Sigmoid colon (tissue), 7 donors: ENCODE measurements around the gene DDX39B. TPM values are rescaled to one million over a fixed set of nuclear protein-coding genes. Genes with fewer than 3 reads are reported as not detected.
"Not testable (repeated sequence)": the region's sequence is repeated elsewhere in the genome, so short reads cannot be mapped to it uniquely, and the experiment has no call there.

Source experiments
- DNase-seq: peaks from one replicate; pipeline ENCODE4 v3.0.0-alpha.2; 2019
- H3K27ac ChIP-seq, 4 donors: fragments of 200-600 bp; sonication (generic); one replicate each; pipeline ENCODE4 v1.5.1; 2016 to 2019; ENCODE audit warnings: mild to moderate bottlenecking in 1 of 4
- H3K27me3 ChIP-seq, 3 donors: fragments of 200-600 bp; sonication (generic); one replicate each; pipeline ENCODE4 v1.5.1; 2019; ENCODE audit warnings: mild to moderate bottlenecking in 1 of 3
- H3K36me3 ChIP-seq, 4 donors: fragments of 200-600 bp; sonication (generic); one replicate each; pipeline ENCODE4 v1.5.1; 2016 to 2019
- H3K4me1 ChIP-seq, 4 donors: fragments of 200-600 bp; sonication (generic); one replicate each; pipeline ENCODE4 v1.5.1; 2017 to 2019
- H3K4me3 ChIP-seq, 4 donors: fragments of 200-600 bp; sonication (generic); one replicate each; pipeline ENCODE4 v1.5.1; 2017 to 2019; ENCODE audit warnings: mild to moderate bottlenecking in 2 of 4, moderate library complexity in 1 of 4
- H3K9me3 ChIP-seq, 4 donors: fragments of 200-600 bp in 3 of 4; sonication (generic) in 3 of 4; one replicate each; pipeline versions ENCODE4 v1.5.1 to v1.6.1; 2013 to 2019
- EP300 ChIP-seq, 4 donors: sonication (generic); formaldehyde crosslinking; IDR thresholded peaks; one replicate each; pipeline ENCODE4 v1.6.1; 2017; ENCODE audit warnings: antibody characterized with exemption in 4 of 4
- POLR2A ChIP-seq, 2 donors: fragments of 450-650 bp; IDR thresholded peaks; one replicate each; pipeline ENCODE4 v1.6.1; 2016; ENCODE audit warnings: antibody characterized with exemption in 2 of 2, mild to moderate bottlenecking in 2 of 2, moderate library complexity in 2 of 2
- POLR2AphosphoS5 ChIP-seq, 4 donors: sonication (generic); formaldehyde crosslinking; IDR thresholded peaks; one replicate each; pipeline ENCODE4 v1.6.1; 2017; ENCODE audit warnings: antibody characterized with exemption in 4 of 4
- WGBS, 2 donors: extraction: QIAGEN DNeasy Blood & Tissue Kit; methylation state at CpG; one replicate each; pipeline ENCODE4 v1.1.7; 2013; 5-methylcytosine and 5-hydroxymethylcytosine counted together
- intact Hi-C: fragments of 100-400 bp; cut with DNase I; formaldehyde crosslinking; loops from one replicate; pipeline ENCODE4 v1.15.1; 2023
- polyA plus RNA-seq, 3 donors: library from polyadenylated mRNA; stranded (reverse); fragments of 200-250 nt; gene quantifications; one replicate each; pipeline ENCODE4 v1.2.3, GENCODE V29; 2013
- total RNA-seq, 4 donors: library from RNA; depleted of rRNA; stranded (reverse); fragments of >200 nt; gene quantifications; one replicate each; pipeline ENCODE4 v1.1.0, GENCODE V29; 2016
- TF ChIP-seq, protein P1 (sequence below), 4 experiments: fragments of 450-650 bp in 3 of 4; fragments of 200-600 bp in 1 of 4; IDR thresholded peaks; one replicate each; pipeline ENCODE4 v1.5.1; 2016 to 2019; ENCODE audit warnings: antibody characterized with exemption in 4 of 4, mild to moderate bottlenecking in 3 of 4, moderate library complexity in 2 of 4
- donor health status: healthy with polysubstance abuse.
- donor health status: Bipolar disorder and iron deficiency.
- donor health status: healthy.

Gene DDX39B
- total and polyA plus RNA-seq, 7 donors: 130 to 301 (median 226) TPM

DNA sequence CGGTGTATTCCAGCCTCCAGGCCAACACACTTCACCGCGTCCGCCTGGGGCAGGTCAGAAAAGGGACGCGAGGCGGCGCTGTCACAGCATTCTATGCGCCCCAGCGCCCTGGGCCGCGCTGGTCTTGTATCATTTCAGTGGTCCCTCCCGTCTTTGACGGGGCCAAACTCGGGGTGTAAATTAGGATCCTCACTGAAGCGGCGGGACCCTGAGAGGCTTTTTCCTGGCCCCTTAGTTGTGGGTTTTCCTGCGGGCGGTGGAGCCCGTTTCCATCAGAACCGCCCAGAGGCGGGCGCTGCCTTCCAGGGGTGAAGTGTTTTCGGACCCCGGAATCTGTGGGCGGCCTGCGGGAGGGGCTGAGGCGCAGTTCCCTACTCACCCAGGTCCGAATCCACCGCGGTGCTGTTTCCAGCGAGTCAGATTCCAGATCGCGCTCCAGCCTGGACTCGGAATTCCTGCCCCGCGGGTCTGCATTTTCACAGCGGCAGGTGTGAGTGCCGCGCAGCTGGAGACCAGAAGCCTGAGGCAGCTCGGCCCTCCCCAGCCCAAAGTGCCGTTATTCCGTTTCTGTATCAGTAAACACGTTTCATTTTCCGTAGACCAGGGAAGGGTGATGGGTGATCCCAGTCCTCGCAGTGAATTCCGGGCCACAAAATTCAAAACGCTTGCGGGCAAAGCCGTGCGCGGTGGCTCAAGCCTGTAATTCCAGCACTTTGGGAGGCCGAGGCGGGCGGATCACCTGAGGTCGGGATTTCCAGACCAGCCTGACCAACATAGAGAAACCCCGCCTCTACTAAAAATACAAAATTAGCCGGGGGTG is 47.7 kb downstream of the DDX39B start:
- H3K4me1 ChIP-seq: peaks cover 0 to 33% (median 25%) of the 10 kb centered on the region in 4 donors
- WGBS, 2 donors: 0 to 1% methylated on average over 58 of the region's 58 CpGs
- H3K4me3 ChIP-seq: peak overlapping the region; percentile 27 to 52 (median 44)
- DNase-seq: peak; percentile 84
- no peak for TF ChIP-seq EP300 (IDR thresholded peaks at IDR 0.05)
- TF ChIP-seq, protein P1, sequence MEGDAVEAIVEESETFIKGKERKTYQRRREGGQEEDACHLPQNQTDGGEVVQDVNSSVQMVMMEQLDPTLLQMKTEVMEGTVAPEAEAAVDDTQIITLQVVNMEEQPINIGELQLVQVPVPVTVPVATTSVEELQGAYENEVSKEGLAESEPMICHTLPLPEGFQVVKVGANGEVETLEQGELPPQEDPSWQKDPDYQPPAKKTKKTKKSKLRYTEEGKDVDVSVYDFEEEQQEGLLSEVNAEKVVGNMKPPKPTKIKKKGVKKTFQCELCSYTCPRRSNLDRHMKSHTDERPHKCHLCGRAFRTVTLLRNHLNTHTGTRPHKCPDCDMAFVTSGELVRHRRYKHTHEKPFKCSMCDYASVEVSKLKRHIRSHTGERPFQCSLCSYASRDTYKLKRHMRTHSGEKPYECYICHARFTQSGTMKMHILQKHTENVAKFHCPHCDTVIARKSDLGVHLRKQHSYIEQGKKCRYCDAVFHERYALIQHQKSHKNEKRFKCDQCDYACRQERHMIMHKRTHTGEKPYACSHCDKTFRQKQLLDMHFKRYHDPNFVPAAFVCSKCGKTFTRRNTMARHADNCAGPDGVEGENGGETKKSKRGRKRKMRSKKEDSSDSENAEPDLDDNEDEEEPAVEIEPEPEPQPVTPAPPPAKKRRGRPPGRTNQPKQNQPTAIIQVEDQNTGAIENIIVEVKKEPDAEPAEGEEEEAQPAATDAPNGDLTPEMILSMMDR (IDR thresholded peaks at IDR 0.05): peak; percentile 61 to 76 (median 65)
- TF ChIP-seq POLR2A (IDR thresholded peaks at IDR 0.05): no peak
- TF ChIP-seq POLR2AphosphoS5 (IDR thresholded peaks at IDR 0.05): peak in 3 of 4 donors; percentile 6 to 46 (median 26)
- H3K27me3 ChIP-seq: peaks cover 16 to 67% (median 37%) of the 10 kb centered on the region in 3 donors
- H3K36me3 ChIP-seq: no peaks in the 10 kb centered on the region
- peak overlapping the region; percentile 37 to 76 (median 62) for H3K27ac ChIP-seq
- intact Hi-C loops: loop anchor here (2.0 kb wide), 2 partner anchors 47 to 105 kb away; no protein-coding TSS in a partner anchor
- H3K9me3 ChIP-seq: no peaks in the 10 kb centered on the region

DNA sequence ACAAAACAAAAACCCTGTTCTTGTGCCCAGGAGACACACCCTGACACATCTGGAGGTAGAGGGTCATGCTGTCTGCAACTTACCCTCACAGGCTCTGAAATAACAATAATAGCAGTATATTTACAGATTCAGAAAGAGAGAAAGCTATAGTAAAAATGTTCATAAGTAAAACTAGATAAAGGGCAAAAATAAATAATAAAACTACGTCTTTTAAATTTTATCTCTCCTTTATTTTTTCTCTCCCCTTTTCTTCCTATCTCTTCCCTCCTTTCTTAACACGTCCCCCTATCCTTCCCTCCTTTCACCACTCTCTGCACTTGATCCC is 48.3 kb downstream of the DDX39B start:
- Histone ChIP-seq H3K4me3 (peak overlapping the region in 2 of 4 donors; percentile 45 to 52), H3K27me3 (peaks cover 13 to 62% (median 31%) of the 10 kb centered on the region in 3 donors), H3K4me1 (peaks cover 0 to 27% (median 22%) of the 10 kb centered on the region in 4 donors)
- not testable (repeated sequence) for H3K27ac ChIP-seq, DNase-seq, H3K9me3 ChIP-seq, H3K36me3 ChIP-seq
- 2 to 4% methylated on average over 2 of the region's 2 CpGs for WGBS, 2 donors
- intact Hi-C loops: loop anchor here (2.0 kb wide), 1 partner anchor 105 kb away; no protein-coding TSS in a partner anchor

DNA sequence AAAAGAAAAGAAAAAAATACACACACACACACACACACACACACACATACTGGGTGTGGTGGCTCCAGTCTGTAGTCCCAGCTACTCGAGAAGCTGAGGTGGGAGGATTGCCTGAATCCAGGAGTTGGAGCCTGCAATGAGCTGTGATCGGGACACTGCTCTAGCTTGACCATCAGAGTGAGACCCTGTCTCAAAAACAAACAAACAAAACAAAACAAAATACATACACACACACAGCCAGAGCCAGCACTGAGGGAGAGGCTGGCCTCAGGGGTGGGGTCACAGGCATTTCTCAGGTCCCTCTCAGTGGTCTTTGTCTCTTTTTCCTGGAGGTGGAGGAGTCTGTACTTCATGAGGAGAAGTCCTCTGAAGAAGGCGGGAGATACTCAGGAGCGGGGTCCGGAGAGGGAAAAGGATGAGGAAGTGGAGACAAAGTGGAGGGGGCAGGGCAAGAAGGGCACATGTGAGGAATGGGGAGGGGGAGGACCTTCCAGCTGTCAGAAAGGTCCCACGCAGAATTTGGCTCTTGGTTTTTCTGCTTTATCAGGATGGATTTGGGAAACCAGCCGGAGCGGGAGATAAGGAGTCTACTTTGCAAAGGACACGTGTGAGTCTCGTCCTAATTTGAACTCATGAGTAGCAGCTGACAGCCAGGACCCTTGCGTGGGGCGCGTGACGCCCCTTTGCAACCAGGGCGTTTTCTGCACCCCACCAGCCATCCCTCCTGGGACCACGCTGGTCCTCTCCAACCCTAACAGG is 51.5 kb downstream of the DDX39B start:
- DNase-seq: no peak
- Histone ChIP-seq H3K9me3 (no peaks in the 10 kb centered on the region), H3K36me3 (no peaks in the 10 kb centered on the region), H3K27me3 (peaks cover 3 to 42% (median 25%) of the 10 kb centered on the region in 3 donors), H3K4me3 (no peak overlapping the region), H3K27ac (no peak overlapping the region), H3K4me1 (peaks cover 0 to 13% (median 10%) of the 10 kb centered on the region in 4 donors)
- TF ChIP-seq POLR2AphosphoS5 (IDR thresholded peaks at IDR 0.05) (no peak), EP300 (IDR thresholded peaks at IDR 0.05) (no peak), POLR2A (IDR thresholded peaks at IDR 0.05) (no peak)
- TF ChIP-seq, protein P1 (IDR thresholded peaks at IDR 0.05): no peak
- intact Hi-C loops: no loop called here
- whole genome bisulfite sequencing, 2 donors: 77 to 79% methylated on average over 16 of the region's 16 CpGs

DNA sequence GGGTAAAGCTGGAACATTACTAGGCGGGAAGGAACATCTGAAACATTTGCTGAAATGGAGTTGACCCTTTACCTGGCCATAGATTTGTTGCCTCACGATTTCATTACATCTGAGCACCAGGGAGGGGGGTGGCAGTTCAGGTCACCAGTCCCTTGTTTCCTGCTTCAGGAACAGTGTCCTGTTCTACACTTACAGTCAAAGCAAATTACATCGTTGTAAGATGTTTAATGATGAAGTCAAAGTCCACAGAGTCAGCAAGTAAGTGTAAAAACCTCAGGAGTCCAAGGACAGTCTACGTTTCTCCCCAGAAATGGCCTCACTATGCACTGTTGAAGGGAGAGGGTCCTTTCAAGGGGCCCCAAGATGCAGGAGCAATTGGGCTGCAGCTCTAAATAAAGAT is 52.7 kb downstream of the DDX39B start:
- 20 to 79% methylated on average over 4 of the region's 4 CpGs for WGBS, 2 donors
- no peak for DNase-seq
- TF ChIP-seq EP300 (IDR thresholded peaks at IDR 0.05) (no peak), POLR2A (IDR thresholded peaks at IDR 0.05) (no peak), POLR2AphosphoS5 (IDR thresholded peaks at IDR 0.05) (no peak)
- TF ChIP-seq, protein P1 (IDR thresholded peaks at IDR 0.05): no peak
- Histone ChIP-seq H3K9me3 (no peaks in the 10 kb centered on the region), H3K36me3 (no peaks in the 10 kb centered on the region), H3K27me3 (peaks cover 3 to 30% (median 16%) of the 10 kb centered on the region in 3 donors), H3K4me1 (peaks cover 0 to 5% (median 3%) of the 10 kb centered on the region in 4 donors), H3K4me3 (no peak overlapping the region), H3K27ac (no peak overlapping the region)
- intact Hi-C loops: no loop called here

DNA sequence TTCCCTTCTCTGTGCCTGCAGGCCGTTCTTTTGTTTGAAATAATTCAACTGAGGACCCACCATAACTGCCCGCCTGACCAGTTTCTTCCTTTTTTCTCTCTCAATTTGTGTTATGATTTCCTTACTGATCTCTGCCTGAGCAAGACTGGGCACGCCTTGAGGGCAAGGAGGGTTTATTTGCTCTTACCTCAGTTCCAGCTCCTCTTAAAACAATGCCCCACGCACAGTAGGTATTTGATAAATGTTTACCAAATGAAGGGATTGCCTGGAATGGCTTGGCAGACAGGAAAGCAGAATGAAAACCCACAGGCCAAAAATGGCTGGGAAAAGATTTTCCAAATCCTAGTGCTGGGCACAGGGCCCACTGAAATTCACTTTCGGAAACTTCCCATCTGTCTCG is 54.1 kb downstream of the DDX39B start:
- H3K36me3 ChIP-seq, DNase-seq, H3K4me3 ChIP-seq, intact Hi-C loops, H3K4me1 ChIP-seq, H3K27ac ChIP-seq, H3K9me3 ChIP-seq: not testable (repeated sequence)
- H3K27me3 ChIP-seq: peaks cover 0 to 17% (median 2%) of the 10 kb centered on the region in 3 donors
- WGBS, 2 donors: 79 to 82% methylated on average over 6 of the region's 6 CpGs

DNA sequence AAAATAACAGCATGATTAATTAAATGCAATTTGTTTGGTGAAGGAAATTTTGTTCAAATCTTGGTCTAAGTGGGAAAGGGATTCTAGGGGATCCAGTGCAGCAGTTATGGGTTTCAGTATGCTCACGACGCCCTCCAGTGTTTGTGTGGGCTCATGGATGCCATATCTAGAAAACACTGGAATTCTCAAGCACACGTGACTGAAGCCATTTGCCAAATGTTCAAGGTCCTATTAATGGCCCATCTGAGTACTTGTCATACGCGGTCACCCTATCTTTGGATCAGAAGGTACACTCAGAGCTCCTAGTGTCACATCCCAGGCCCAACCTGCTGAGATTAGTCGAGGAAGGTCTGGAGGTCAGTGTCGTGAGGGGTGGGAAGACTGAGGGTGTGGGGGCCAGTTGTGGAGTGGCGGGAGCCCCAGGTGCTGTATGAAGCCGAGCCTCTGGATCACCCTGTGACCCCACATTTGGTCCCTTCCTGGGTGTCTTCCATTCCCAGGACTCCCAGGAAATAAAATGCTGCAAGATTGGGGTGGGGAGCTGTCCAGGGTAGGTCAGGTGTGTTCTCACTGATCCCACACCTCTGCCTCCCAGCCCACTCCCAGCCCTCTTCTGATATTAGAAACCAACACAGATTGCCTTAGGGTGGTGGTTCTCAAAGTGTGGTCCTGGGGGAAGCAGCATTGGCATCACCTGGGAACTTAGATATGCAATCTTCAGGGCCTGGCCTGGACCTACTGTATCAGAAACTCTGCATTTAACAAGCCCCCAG is 55.6 kb downstream of the DDX39B start:
- DNase-seq, H3K36me3 ChIP-seq, H3K4me1 ChIP-seq, H3K9me3 ChIP-seq, H3K4me3 ChIP-seq, H3K27ac ChIP-seq, intact Hi-C loops: not testable (repeated sequence)
- WGBS, 2 donors: 0% methylated on average over 1 of the region's 9 CpGs; no CpG with 5 or more reads in 1 of the 2 donors
- H3K27me3 ChIP-seq: peaks cover 0 to 12% (median 0%) of the 10 kb centered on the region in 3 donors
